Breast epithelium (tissue), 3 donors: ENCODE data around the gene DNMT3A.

Source experiments
- CTCF ChIP-seq, 3 donors: fragments of 450-650 bp; IDR thresholded peaks; one replicate each; pipeline ENCODE4 v1.5.1; 2016 to 2017; ENCODE audit warnings: antibody characterized with exemption in 3 of 3, mild to moderate bottlenecking in 3 of 3, moderate library complexity in 3 of 3
- POLR2A ChIP-seq: fragments of 450-650 bp; IDR thresholded peaks from one replicate; pipeline ENCODE4 v1.6.1; 2016; ENCODE audit warnings: antibody characterized with exemption, mild to moderate bottlenecking, moderate library complexity
- POLR2AphosphoS5 ChIP-seq, 3 donors: sonication (generic); formaldehyde crosslinking; IDR thresholded peaks; one replicate each; pipeline ENCODE4 v1.6.1; 2017; ENCODE audit warnings: antibody characterized with exemption in 3 of 3

DNA sequence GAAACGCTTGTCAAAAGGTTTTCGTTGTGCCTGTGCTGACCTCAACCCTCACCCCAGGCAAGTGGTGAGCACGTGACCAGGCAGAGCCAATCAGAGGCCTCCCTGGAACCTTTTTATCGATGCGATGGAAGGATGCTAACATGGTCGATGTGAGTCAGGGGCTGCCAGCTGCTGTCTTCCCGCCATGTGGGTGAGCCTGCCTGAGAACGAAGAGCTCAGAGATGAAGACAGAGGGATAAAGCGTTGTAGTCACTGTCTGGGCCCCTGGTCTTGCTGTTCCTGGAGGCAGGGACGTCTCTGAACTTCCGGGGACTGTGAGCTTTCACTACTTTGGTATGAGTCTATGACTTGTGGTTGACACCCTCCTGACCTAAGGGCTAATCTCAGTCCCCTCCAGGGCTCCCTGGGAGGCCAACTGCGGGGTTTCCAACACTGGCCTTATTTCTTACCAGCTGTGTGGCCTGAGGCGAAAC is 18.6 kb downstream of the DNMT3A start:
- TF ChIP-seq CTCF (IDR thresholded peaks at IDR 0.05) (no peak), POLR2AphosphoS5 (IDR thresholded peaks at IDR 0.05) (no peak), POLR2A (no peak)
